Endothelial cell (in vitro differentiated cells): ENCODE results near the gene TTC23. TPM values are rescaled to one million over a fixed set of nuclear protein-coding genes. Genes with fewer than 3 reads are reported as not detected.
"Not testable (repeated sequence)": the region's sequence is repeated elsewhere in the genome, so short reads cannot be mapped to it uniquely, and the experiment has no call there.

Experiments used
- DNase-seq: peaks from one replicate; pipeline ENCODE4 v3.0.0; 2021; ENCODE audit warnings: low spot score
- H3K27ac Mint-ChIP-seq: one replicate; pipeline ENCODE4 v1.8.0; 2021; ENCODE audit warnings: mixed read lengths, inconsistent platforms; ENCODE audit not compliant: unreplicated experiment
- H3K27me3 Mint-ChIP-seq: one replicate; pipeline ENCODE4 v1.8.0; 2021; ENCODE audit warnings: mild to moderate bottlenecking, moderate library complexity, mixed read lengths, inconsistent platforms; ENCODE audit not compliant: unreplicated experiment
- H3K36me3 Mint-ChIP-seq: one replicate; pipeline ENCODE4 v1.8.0; 2021; ENCODE audit warnings: mild to moderate bottlenecking, low read depth, mixed read lengths, inconsistent platforms; ENCODE audit not compliant: unreplicated experiment
- H3K4me1 Mint-ChIP-seq: one replicate; pipeline ENCODE4 v1.8.0; 2021; ENCODE audit warnings: mild to moderate bottlenecking, mixed read lengths, inconsistent platforms; ENCODE audit not compliant: unreplicated experiment
- H3K4me3 Mint-ChIP-seq: one replicate; pipeline ENCODE4 v1.8.0; 2021; ENCODE audit warnings: mild to moderate bottlenecking, mixed read lengths, inconsistent platforms; ENCODE audit not compliant: unreplicated experiment
- H3K9me3 Mint-ChIP-seq: one replicate; pipeline ENCODE4 v1.8.0; 2021; ENCODE audit warnings: mixed read lengths, inconsistent platforms; ENCODE audit not compliant: unreplicated experiment
- total RNA-seq: library from RNA; stranded (reverse); fragmentation: NEBNext Ultra II Directional; extraction: Animal tissue kit (Norgen Biotek cat#: 25700); gene quantifications from one replicate; pipeline ENCODE4 v1.2.1, GENCODE V29; 2021; ENCODE audit not compliant: unreplicated experiment
- TF ChIP-seq, protein P1 (sequence below): fragments of 200-600 bp; sonication (generic); IDR thresholded peaks from one replicate; pipeline ENCODE4 v1.5.0; 2021; ENCODE audit warnings: antibody characterized with exemption; ENCODE audit not compliant: unreplicated experiment

Gene TTC23
- total RNA-seq, 1 donor from 2014 or later: 24.3 TPM

DNA sequence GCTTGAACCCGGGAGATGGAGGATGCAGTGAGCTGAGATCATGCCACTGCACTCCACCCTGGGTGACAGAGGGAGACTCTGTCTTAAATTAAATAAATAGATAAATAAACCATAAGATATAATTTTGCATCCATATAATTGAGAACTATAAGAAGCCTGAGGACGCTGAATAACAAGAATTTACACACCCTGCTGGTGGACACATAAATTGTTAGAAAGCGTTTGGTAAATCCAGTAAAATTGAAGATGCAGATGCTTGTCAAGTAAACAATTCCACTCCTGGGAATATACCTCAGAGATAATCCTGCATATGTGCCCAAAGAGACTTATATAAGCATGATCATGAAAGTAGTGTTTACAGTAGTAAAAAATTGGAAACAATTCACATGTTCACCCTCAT, 41.7 kb downstream of the TTC23 start:
- Mint-ChIP-seq H3K4me1 (no peaks in the 10 kb centered on the region), H3K4me3 (no peak overlapping the region), H3K27ac (no peak overlapping the region), H3K27me3 (no peaks in the 10 kb centered on the region), H3K36me3 (peaks cover 5% of the 10 kb centered on the region), H3K9me3 (no peaks in the 10 kb centered on the region)
- DNase-seq: no peak
- TF ChIP-seq, protein P1, sequence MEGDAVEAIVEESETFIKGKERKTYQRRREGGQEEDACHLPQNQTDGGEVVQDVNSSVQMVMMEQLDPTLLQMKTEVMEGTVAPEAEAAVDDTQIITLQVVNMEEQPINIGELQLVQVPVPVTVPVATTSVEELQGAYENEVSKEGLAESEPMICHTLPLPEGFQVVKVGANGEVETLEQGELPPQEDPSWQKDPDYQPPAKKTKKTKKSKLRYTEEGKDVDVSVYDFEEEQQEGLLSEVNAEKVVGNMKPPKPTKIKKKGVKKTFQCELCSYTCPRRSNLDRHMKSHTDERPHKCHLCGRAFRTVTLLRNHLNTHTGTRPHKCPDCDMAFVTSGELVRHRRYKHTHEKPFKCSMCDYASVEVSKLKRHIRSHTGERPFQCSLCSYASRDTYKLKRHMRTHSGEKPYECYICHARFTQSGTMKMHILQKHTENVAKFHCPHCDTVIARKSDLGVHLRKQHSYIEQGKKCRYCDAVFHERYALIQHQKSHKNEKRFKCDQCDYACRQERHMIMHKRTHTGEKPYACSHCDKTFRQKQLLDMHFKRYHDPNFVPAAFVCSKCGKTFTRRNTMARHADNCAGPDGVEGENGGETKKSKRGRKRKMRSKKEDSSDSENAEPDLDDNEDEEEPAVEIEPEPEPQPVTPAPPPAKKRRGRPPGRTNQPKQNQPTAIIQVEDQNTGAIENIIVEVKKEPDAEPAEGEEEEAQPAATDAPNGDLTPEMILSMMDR: no peak

DNA sequence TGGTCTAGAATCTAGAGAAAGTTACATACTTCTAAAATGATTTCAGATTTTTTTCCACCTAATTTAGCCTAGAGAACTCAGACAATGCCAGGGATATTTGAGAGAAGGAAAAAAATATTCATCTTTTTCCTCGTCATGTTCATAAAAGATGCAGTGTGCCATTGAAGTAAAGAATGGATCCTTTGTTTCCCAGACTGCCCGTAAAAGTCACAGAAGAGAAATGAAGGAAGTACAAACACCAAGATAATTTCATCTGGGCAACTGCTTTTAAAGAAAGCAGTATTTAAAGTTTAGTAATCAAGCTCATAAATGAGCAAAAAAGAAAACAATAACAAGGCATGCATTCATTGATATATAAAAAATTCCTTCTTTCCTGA, 47.2 kb downstream of the TTC23 start:
- no peak overlapping the region for H3K27ac Mint-ChIP-seq
- no peaks in the 10 kb centered on the region for H3K27me3 Mint-ChIP-seq
- H3K9me3 Mint-ChIP-seq: no peaks in the 10 kb centered on the region
- DNase-seq: no peak
- no peaks in the 10 kb centered on the region for H3K4me1 Mint-ChIP-seq
- peaks cover 16% of the 10 kb centered on the region for H3K36me3 Mint-ChIP-seq
- H3K4me3 Mint-ChIP-seq: no peak overlapping the region
- TF ChIP-seq, protein P1: no peak

DNA sequence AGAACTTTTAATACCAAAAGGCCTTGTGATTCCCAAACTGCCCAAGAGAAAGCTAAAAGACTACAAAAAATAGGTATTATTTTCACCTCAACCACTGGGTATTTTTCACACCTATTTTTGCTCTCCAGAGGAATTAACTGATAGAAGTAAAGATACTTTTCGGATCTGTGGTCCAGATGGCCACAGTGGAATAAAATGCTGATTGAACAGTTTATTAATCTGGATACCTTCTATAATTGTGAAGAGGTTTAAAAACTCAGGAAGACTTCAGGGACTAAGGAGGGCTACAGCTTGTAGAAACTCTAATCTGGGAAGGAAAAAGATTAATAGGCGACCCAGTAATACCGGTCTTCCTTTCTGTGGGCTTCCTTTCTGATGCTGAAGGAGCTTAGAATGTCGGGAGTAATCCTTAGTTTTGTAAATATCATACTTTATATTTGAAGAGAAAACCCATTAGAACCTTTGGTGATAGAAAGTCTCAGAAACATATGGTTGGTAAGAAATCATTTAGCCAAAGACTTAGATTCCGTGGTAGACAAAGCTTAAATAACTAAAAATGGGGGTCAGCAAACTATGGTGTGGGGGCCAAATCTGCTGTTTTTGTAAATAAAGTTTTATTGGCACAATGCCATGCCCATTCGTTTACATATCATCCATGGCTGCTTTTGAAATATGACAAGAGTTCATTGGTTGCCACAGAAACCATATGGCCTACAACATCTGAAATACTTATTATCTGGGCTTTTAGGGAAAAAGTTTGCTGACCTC, 47.8 kb downstream of the TTC23 start:
- Mint-ChIP-seq H3K36me3 (peaks cover 20% of the 10 kb centered on the region), H3K27ac (no peak overlapping the region), H3K9me3 (no peaks in the 10 kb centered on the region), H3K4me1 (no peaks in the 10 kb centered on the region), H3K4me3 (no peak overlapping the region), H3K27me3 (no peaks in the 10 kb centered on the region)
- TF ChIP-seq, protein P1: no peak
- DNase-seq: no peak

DNA sequence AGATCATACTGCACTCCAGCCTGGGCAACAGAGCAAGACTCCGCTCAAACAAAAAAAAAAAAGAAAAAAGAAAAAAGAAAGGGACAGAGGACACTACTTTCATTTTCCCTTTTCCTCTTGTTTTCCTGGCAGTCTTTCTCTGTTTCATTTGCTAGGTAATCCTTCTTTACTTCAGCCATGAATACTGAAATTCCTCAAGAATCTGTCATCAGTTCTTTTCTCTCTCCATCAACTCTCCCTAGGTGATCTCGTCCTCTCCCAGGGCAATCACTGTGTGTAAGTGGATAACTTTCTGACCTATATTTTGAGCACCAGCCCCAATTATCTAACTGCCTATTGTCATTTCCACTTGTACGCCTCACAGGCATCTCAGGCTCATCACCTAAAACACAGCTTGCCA, 51.5 kb downstream of the TTC23 start:
- Mint-ChIP-seq H3K9me3 (peaks cover 6% of the 10 kb centered on the region), H3K4me1 (no peaks in the 10 kb centered on the region), H3K36me3 (peaks cover 30% of the 10 kb centered on the region), H3K27me3 (peaks cover 2% of the 10 kb centered on the region), H3K27ac (no peak overlapping the region), H3K4me3 (no peak overlapping the region)
- DNase-seq: no peak
- TF ChIP-seq, protein P1: no peak

DNA sequence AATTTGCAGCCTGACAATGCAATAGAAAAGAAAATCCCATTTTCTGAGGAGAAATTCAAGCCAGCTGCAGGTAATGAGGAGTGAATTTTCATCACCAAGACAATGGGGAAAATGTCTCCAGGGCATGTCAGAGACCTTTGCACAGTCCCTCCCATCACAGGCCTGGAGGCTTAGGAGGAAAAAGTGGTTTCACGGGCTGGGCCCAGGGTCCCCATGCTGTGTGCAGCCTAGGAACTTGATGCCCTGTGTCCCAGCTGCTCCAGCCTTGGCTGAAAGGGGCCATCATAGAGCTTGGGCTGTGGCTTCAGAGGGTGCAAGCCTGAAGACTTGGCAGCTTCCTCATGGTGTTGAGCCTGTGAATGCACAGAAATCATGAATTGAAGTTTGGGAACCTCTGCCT, 57.2 kb downstream of the TTC23 start:
- not testable (repeated sequence) for DNase-seq, H3K4me1 Mint-ChIP-seq, H3K27ac Mint-ChIP-seq, H3K27me3 Mint-ChIP-seq
- Mint-ChIP-seq H3K36me3 (peaks cover 40% of the 10 kb centered on the region), H3K9me3 (peaks cover 15% of the 10 kb centered on the region), H3K4me3 (peak overlapping the region; percentile 44)
